Fibroblast of mammary gland (primary cell): ENCODE results near the gene IQCH.
"Not testable (repeated sequence)": the region's sequence is repeated elsewhere in the genome, so short reads cannot be mapped to it uniquely, and the experiment has no call there.

Source experiments
- DNase-seq: peaks from one replicate; pipeline ENCODE4 v3.0.0-alpha.2; 2010; ENCODE audit warnings: low read depth
- H3K4me3 ChIP-seq: 2 replicates; pipeline ENCODE4 v1.5.1; 2011; ENCODE audit warnings: low read depth, mild to moderate bottlenecking, low read length, moderate library complexity; ENCODE audit not compliant: control insufficient read depth
- TF ChIP-seq, protein P1 (sequence below): conservative IDR thresholded peaks from 2 replicates; pipeline ENCODE4 v1.5.1; 2011; ENCODE audit warnings: low read depth, low read length, inconsistent platforms; ENCODE audit not compliant: control insufficient read depth, insufficient read depth

Gene IQCH

DNA sequence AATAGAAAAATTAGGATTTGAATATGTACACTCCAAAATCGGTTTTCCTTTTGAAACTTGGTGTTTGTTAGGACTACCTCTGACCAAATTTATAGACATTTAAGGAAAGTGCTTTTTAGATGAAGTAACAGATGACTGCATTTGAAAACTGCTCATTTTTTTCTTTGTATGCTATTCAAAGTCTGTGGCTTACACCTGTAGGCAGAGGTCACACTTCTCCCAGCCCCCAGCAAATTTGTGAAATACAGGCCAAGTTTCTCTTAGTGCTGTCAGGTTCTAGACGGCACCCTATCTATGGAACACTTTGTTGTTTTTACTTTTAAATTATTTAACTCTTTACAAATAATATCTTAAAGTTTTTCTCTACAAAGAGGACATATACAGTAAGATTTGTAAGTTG is 165.6 kb downstream of the IQCH start:
- no peak for DNase-seq
- TF ChIP-seq, protein P1, sequence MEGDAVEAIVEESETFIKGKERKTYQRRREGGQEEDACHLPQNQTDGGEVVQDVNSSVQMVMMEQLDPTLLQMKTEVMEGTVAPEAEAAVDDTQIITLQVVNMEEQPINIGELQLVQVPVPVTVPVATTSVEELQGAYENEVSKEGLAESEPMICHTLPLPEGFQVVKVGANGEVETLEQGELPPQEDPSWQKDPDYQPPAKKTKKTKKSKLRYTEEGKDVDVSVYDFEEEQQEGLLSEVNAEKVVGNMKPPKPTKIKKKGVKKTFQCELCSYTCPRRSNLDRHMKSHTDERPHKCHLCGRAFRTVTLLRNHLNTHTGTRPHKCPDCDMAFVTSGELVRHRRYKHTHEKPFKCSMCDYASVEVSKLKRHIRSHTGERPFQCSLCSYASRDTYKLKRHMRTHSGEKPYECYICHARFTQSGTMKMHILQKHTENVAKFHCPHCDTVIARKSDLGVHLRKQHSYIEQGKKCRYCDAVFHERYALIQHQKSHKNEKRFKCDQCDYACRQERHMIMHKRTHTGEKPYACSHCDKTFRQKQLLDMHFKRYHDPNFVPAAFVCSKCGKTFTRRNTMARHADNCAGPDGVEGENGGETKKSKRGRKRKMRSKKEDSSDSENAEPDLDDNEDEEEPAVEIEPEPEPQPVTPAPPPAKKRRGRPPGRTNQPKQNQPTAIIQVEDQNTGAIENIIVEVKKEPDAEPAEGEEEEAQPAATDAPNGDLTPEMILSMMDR: no peak
- no peak overlapping the region for H3K4me3 ChIP-seq

DNA sequence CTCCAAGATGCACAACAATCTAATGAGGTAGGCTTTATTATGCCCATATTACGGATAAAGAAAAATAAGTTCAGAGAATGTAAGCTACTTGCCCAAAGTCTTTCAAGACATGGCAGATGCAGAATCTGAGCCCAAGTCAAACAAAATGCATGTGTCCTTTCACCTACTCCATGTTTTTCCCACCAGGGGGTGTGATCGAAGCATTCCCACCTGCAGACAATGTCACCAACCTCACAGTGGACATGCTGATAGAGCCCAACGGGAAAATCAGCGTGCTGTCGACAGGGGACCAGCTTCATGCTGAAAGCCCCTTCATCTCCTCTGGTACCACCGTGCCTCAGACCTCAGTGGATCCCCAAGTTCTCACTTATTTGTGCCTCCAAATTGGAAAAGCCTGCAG is 166.5 kb downstream of the IQCH start:
- TF ChIP-seq, protein P1: no peak
- no peak for DNase-seq
- no peak overlapping the region for H3K4me3 ChIP-seq

DNA sequence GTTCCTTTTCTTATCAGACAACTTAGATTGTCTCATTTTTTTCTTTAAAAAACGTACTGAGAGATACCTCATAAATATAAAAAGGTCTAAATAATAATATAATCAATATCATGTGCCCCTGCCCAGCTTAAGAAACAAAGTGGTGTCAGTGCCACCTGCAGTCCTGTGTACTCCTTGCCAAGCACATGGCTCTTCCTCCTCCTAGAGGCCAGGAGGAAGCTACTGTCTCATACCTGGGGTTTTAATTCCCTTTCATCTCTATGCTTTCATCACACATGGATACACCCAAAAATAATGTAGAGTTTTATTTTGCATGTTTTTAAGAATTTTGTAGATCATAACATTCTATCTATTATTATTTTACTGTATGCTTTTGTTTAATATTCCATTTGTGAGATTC is 167.7 kb downstream of the IQCH start:
- no peak overlapping the region for H3K4me3 ChIP-seq
- TF ChIP-seq, protein P1: no peak
- DNase-seq: no peak

DNA sequence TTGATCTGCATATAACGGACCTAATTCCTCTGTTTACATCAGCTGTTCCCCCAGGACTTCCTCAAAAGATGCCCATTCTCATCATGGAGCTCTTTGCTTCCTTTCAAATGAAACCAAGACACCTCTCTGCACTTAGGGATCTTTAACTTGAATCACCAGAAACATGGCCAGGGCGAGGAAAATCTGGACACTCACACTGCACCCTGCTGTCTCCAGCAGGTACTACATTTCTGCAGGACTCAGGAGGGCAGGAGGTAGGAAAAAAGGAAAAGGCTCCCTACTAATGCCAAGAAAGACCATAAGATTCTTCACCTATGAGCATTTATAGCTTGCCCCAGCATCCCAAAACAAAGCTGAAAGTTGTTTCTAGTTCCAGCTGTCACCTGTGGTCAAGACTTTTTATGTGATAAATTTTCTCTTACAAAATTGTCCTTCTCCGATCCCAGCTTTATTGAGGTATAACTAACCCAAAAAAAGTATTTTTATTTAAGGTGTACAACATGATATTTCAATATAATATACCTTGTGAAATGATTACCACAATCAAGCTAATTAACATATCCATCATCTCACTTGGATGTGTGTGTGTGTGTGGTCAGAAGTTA is 179.0 kb downstream of the IQCH start:
- DNase-seq: peak; percentile 69

DNA sequence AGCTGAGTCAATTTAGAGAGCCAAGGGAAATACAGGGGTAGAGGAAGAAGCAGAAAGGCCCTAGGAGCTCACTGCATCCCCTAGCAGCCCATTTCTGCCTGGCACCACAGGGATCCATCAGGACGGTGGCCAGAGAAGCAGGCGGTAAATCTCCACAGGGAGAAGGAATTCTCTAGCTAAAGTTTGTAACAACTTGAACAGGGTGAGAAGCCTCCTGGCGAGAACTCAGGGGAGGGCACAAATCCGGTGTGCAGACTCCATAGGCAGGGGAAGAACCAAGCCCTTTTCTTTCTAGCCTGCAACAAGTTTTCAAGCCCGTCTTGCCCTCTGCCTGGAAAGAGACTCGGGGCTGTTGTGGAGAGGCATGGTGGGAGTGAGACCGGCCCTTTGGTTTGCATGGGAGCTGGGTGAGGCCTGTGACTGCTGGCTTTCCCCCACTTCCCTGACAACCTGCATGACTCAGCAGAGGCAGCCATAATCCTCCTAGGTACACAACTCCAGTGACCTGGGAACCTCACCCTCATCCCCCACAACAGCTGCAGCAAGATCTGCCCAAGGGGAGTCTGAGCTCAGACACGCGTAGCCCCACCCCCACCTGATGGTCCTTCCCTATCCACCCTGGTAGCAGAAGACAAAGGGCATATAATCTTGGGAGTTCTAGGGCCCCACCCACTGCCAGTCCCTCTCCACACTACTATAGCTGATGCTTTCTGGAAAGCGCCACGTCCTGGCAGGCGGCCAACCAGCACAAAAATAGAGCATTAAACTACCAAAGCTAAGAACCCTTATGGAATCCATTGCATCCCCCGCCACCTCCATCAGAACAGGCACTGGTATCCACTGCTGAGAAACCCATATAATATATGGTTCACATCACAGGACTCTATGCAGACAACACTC is 182.0 kb downstream of the IQCH start:
- H3K4me3 ChIP-seq, DNase-seq: not testable (repeated sequence)

More for the DNA sequence above, 179.0 kb downstream of the IQCH start:
- H3K4me3 ChIP-seq: no peak overlapping the region
- TF ChIP-seq, protein P1: peak; percentile 90

DNA sequence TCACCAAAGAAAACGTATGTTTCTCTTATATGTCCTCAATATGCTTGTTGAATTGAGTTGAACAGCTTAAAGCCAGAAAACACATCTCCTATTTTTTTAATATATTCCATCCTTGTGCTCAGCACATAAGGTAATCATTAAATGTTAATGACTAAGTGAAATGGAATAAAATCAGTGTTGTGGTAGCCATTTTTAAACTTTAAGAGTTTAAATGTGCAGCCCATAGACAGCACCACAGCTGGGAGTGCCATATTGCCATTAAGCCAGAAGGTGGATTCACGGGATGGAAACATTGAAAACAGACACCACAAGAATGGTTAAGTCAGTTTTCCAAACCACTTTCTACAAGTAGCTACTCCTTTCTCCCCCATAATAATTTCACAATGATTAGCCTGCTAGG is 189.5 kb downstream of the IQCH start:
- DNase-seq: peak; percentile 42
- TF ChIP-seq, protein P1: no peak
- H3K4me3 ChIP-seq: no peak overlapping the region

DNA sequence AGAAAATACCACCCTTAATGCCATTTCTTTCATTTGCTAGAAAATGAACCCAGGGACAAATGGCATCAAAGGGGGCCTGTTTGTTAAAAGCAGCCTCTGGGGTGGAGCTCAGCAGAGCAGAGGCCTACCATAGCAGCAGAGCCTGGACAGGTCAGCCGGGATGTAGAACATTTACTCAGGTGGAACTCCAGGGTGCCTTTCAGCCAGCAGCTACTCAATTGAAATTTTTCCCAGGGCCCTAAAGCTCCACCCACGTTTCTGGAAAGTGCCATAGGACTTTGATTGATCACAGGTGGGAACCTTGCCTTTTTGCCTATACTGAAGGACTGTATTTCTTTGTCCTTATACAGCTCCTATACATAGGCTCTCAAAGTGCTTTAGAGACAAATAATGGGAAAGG is 191.9 kb downstream of the IQCH start:
- DNase-seq: no peak
- TF ChIP-seq, protein P1: no peak
- no peak overlapping the region for H3K4me3 ChIP-seq

DNA sequence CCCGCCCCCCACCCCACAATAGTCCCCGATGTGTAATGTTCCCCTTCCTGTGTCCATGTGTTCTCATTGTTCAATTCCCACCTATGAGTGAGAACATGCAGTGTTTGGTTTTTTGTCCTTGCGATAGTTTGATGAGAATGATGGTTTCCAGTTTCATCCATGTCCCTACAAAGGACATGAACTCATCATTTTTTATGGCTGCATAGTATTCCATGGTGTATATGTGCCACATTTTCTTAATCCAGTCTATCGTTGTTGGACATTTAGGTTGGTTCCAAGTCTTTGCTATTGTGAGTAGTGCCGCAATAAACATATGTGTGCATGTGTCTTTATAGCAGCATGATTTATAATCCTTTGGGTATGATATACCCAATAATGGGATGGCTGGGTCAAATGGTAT is 193.8 kb downstream of the IQCH start:
- not testable (repeated sequence) for DNase-seq, H3K4me3 ChIP-seq

DNA sequence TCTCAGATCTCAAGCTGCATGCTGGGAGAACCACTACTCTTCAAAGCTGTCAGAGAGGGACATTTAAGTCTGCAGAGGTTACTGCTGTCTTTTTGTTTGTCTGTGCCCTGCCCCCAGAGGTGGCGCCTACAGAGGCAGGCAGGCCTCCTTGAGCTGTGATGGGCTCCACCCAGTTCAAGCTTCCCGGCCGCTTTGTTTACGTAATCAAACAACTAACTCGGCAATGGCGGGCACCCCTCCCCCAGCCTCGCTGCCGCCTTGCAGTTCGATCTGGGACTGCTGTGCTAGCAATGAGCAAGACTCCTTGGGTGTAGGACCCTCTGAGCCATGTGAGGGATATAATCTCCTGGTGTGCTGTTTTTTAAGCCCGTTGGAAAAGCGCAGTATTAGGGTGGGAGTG is 199.1 kb downstream of the IQCH start:
- H3K4me3 ChIP-seq, DNase-seq: not testable (repeated sequence)
